Omental fat pad (tissue), 4 donors: ENCODE data around the gene WBP1L. TPM values are rescaled to one million over a fixed set of nuclear protein-coding genes. Genes with fewer than 3 reads are reported as not detected.
A peak's percentile ranks its signal among the peaks of the same experiment; 100 is the strongest.
"Not testable (repeated sequence)": the region's sequence is repeated elsewhere in the genome, so short reads cannot be mapped to it uniquely, and the experiment has no call there.

ENCODE experiments used
- ATAC-seq: fragments of 150-250 bp; one replicate; pipeline ENCODE4 v1.9.1; 2016; ENCODE audit warnings: mild to moderate bottlenecking, moderate library complexity; ENCODE audit not compliant: low FRiP score
- DNase-seq: peaks from one replicate; pipeline ENCODE4 v3.0.0-alpha.2; 2019; ENCODE audit warnings: low spot score
- CTCF ChIP-seq, 3 donors: fragments of 450-650 bp; IDR thresholded peaks; one replicate each; pipeline ENCODE4 v1.5.1; 2016 to 2017; ENCODE audit warnings: antibody characterized with exemption in 3 of 3, mild to moderate bottlenecking in 3 of 3, moderate library complexity in 2 of 3
- total RNA-seq, 4 donors: library from RNA; depleted of rRNA; stranded (reverse); fragments of >200 nt; gene quantifications; one replicate each; pipeline ENCODE4 v1.1.0, GENCODE V29; 2016

Gene WBP1L
- total RNA-seq, 4 donors from 2014 or later: 106 to 214 (median 165) TPM

DNA sequence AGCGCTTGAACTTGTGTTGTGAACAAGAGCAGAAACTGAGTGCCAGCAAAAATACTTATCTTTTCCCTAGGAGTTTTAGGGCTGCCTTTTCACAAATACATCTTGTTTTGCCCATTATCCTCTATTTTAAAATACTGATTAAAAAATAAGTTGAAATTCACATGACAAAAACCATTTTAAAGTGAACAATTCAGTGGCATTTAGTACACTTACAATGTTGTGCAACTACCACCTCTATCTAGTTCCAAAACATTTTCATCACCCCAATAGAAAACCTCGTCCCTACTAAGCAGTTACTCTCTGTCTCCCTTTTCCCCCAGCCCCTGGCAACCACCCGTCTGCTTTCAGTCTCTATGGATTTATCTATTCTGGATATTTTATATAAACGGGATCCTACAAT, 1.4 kb downstream of the WBP1L start:
- no peak for TF ChIP-seq CTCF (IDR thresholded peaks at IDR 0.05)
- DNase-seq (no peak), ATAC-seq (no peak)

DNA sequence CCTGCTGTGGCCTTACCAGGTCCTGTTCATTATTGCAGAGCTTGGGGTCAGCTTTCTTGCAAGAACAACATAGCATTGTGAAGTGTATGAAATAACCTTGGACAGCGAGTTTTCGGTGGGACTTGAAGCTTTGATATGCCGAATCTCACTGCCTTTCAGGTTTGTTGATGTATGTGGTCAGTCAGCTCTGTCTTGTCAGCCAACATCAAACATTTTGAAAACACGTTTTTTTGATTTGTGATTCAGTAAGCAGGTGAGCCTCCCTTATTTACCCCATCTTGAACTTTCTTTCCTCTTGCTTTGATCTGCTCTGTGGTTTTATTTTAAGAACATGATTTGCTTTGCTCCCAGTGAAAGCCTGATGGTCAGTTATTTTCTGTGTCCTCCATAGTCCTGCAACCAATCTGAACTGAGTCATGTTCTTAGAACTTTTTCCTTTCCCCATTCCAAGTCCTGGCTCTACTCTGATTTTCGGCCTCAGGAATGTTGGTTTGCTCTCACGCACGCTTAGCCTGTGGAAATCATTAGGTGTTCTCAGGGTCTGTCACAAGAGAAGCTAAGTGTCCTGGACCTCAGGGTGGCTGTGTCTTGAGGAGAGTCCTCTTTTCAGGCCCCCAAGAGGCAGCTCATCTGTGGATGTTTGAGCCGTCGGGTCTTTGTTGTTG, 8.7 kb downstream of the WBP1L start:
- DNase-seq (no peak), ATAC-seq (peak; percentile 83)
- TF ChIP-seq CTCF (IDR thresholded peaks at IDR 0.05): no peak

DNA sequence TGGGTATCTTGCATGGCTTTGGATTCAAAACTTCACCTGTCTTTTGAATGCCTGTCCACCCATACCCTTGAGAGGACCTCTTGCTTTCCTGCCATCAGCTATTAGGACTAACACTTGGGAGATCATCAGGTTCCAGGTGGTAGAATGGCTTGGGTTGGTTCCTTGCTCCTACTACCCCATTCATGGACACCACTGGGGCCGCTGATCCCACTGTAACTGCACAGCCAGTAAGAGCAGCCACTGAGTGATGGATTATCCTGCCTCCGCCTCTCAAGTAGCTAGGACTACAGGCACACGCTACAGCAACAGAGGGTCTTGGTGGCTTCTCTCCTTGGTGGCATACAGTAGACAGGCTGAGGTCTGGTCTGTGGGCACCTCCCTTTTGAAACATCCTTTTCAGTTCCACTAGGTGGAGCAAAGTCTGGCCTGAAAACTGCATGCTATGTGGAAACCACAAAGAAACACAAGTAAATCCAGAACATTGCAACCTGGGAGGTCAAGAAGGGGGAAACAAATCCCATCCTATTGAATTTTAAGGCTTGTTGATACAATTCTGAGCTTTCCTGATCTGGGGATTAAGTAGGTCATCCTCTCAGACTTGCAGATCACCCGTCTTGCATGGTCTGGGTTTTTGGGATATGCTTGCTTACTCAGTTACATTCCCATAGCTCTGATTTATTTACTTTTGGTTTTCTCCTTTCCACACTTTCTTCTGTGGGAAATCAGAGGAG, 9.4 kb downstream of the WBP1L start:
- DNase-seq: no peak
- TF ChIP-seq CTCF (IDR thresholded peaks at IDR 0.05): no peak
- peak; percentile 43 for ATAC-seq

GRCh38 chr10:102753718-102754117, 10.0 kb downstream of the WBP1L start:
- DNase-seq (no peak), ATAC-seq (peak; percentile 39)
- TF ChIP-seq CTCF (IDR thresholded peaks at IDR 0.05): no peak

GRCh38 chr10:102757323-102757722, 13.6 kb downstream of the WBP1L start:
- ATAC-seq (no peak), DNase-seq (no peak)
- TF ChIP-seq CTCF (IDR thresholded peaks at IDR 0.05): no peak

DNA sequence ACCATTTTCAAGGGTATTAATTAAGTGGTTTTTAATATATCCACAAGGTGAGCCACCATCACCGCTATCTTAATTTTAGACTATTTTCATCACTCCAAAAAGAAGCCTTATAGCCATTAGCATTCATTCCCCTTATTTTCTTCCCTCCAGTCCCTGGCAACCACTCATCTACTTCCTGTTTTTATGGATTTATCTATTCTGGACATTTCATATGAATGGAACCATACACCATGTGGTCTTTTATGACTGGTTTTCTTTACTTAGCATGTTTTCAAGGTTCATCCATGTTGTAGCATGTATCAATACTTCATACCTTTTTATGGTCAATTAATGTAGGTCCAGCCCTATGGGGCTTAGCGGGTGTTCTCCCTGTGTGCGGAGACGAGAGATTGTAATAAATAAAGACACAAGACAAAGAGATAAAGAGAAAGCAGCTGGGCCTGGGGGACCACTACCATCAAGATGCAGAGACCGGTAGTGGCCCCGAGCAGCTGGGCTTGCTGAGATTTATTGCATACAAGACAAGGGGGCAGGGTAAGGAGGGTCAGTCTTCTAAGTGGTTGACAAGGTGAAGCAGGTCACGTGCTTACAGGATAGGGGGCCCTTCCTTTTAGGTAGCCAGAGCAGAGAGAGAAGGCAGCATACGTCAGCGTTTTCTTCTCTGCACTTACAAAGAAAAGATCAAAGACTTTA, 14.6 kb downstream of the WBP1L start:
- ATAC-seq (no peak), DNase-seq (no peak)
- TF ChIP-seq CTCF (IDR thresholded peaks at IDR 0.05): no peak

- not testable (repeated sequence) for ATAC-seq, DNase-seq
Measured at GRCh38 chr10:102758933-102759262, 15.2 kb downstream of the WBP1L start.
